HTR-8/SVneo (cell line): Measurements from ENCODE around the gene TMEM88.
"Not testable (repeated sequence)": the region's sequence is repeated elsewhere in the genome, so short reads cannot be mapped to it uniquely, and the experiment has no call there.

Source experiments
- DNase-seq: peaks from one replicate; pipeline ENCODE4 v3.0.0; 2011; ENCODE audit warnings: low spot score, mixed read lengths; ENCODE audit not compliant: insufficient read length
- FAIRE-seq: peaks from 2 replicates; lab custom pipeline; 2011; peaks lifted over from hg19 to GRCh38; lab: Jason Lieb, UNC

The TMEM88 gene

DNA sequence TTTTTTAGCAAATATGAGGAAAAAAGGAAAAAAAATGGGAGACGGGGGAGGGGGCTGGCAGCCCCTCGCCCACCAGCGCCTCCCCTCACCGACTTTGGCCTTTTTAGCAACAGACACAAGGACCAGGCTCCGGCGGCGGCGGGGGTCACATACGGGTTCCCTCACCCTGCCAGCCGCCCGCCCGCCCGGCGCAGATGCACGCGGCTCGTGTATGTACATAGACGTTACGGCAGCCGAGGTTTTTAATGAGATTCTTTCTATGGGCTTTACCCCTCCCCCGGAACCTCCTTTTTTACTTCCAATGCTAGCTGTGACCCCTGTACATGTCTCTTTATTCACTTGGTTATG lies 1.2 kb upstream of the TMEM88 start:
- no peak for DNase-seq
- no peak for FAIRE-seq

DNA sequence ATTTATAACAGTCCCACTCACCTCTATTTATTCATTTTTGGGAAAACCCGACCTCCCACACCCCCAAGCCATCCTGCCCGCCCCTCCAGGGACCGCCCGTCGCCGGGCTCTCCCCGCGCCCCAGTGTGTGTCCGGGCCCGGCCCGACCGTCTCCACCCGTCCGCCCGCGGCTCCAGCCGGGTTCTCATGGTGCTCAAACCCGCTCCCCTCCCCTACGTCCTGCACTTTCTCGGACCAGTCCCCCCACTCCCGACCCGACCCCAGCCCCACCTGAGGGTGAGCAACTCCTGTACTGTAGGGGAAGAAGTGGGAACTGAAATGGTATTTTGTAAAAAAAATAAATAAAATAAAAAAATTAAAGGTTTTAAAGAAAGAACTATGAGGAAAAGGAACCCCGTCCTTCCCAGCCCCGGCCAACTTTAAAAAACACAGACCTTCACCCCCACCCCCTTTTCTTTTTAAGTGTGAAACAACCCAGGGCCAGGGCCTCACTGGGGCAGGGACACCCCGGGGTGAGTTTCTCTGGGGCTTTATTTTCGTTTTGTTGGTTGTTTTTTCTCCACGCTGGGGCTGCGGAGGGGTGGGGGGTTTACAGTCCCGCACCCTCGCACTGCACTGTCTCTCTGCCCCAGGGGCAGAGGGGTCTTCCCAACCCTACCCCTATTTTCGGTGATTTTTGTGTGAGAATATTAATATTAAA lies 638 bp upstream of the TMEM88 start:
- no peak for DNase-seq
- FAIRE-seq: no peak

GRCh38 chr17:7855660-7856010 lies 769 bp downstream of the TMEM88 start:
- FAIRE-seq: no peak
- DNase-seq: no peak

DNA sequence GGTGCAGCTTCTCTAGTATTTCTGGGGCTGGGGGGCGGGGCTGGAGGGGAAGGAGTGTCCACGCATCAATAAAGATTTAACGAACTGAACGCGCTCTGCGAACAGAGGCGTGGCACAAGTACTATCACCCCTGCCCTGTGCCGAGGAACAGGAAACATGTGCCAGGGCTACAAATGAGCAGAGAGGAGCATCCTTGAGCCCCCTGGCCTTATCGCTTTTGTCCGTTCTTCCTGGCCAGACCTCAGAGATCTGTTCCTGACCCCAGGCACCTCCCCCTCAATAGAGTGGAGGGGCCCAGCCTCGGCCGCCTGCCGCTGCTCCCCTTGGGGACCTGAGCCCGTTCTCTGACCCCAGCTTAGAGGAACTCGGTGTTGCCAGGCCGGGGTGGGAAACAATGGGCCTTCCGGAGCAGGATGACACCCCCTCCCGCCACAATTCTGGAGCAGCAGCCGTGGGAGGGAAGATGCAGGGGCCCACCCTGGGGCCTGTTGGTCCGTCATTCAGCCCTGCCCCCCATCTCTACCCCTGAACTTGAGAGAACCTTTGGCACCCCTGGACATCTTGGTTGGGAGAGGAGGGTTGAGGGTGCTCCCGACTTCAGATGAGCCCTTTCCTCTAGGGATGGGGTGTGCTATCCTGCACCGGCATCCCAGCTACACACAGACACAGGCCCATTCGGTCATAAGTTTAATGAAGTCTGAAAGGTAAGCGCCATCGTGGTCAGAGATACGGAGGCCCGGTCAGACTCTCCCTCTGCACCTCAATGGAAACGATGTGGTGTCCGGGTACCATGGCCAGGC lies 1.3 kb downstream of the TMEM88 start:
- DNase-seq (no peak), FAIRE-seq (no peak)

- DNase-seq (peak; percentile 96), FAIRE-seq (peak; percentile 95)
Measured at GRCh38 chr17:7856811-7857712, 2.2 kb downstream of the TMEM88 start, which contains the start of gene NAA38. Gene NAA38, minus strand, starts transcription at chr17:7857559. Its CDS starts 96 bp downstream, at chr17:7857463.

GRCh38 chr17:7857713-7858521 lies 3.1 kb downstream of the TMEM88 start, which contains the start of gene CYB5D1:
Gene CYB5D1, plus strand, starts transcription at chr17:7858003. Its CDS starts 132 bp downstream, at chr17:7858135.
- DNase-seq (peak; percentile 78), FAIRE-seq (peak; percentile 85)

- FAIRE-seq (peak; percentile 13), DNase-seq (no peak)
Measured at GRCh38 chr17:7858522-7858810, 3.6 kb downstream of the TMEM88 start.

- no peak for FAIRE-seq
Measured at GRCh38 chr17:7859028-7859427, 4.2 kb downstream of the TMEM88 start.

GRCh38 chr17:7862692-7863437 lies 8.0 kb downstream of the TMEM88 start:
- DNase-seq (peak; percentile 66), FAIRE-seq (no peak)

More at GRCh38 chr17:7859028-7859427, 4.2 kb downstream of the TMEM88 start:
- DNase-seq: no peak

GRCh38 chr17:7864384-7864783 lies 9.5 kb downstream of the TMEM88 start:
- FAIRE-seq, DNase-seq: not testable (repeated sequence)

GRCh38 chr17:7864995-7865650 lies 10.3 kb downstream of the TMEM88 start:
- FAIRE-seq: no peak
- DNase-seq: no peak

- no peak for FAIRE-seq
- DNase-seq: no peak
Measured at GRCh38 chr17:7867881-7868329, 13.0 kb downstream of the TMEM88 start.

DNA sequence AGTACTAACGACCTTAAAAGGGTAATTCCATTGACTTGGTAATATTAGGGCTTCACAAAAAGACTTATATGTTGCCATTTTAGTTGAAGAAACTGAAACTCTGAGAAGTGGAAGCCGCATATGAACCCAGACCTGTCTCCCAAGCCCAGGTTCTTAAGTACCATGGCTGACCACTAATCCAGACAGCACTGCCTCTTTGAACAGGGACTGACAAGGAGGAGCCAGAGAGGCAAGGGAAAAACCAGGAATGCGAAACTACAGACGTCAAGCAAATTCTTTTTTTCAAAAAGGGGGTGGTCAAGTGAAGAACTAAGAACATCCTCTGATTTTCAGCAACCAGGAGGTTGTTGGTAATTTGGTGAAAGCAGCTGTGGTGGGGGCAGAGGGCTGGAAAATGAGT lies 18.2 kb downstream of the TMEM88 start:
- FAIRE-seq: no peak
- no peak for DNase-seq

DNA sequence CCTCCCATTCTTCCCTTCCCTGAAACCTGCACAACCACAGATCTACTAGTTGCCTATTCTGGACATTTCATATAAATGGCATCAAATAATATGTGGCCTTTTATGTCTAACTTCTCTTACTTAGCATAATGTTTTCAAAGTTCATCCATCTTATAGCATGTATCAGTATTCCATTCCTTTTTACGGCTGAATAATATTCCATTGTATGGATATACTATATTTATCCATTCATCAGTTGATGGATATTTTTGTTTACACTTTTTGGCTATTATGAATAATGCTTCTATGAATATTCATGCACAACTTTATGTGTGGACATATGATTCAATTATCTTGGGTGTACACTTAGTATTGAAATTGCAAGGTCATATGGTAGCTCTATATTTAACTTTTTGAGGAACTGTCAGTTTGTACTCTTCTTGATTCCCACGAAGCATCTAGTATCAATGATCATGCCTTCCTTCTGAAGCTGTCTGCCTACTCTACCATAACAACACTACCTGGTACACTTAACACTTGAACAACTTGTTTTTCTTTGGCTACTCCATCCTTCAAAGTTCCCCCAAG lies 21.0 kb downstream of the TMEM88 start:
- DNase-seq (no peak), FAIRE-seq (no peak)

- FAIRE-seq: no peak
- DNase-seq: no peak
Measured at GRCh38 chr17:7878234-7878633, 23.4 kb downstream of the TMEM88 start.

- FAIRE-seq: no peak
- no peak for DNase-seq
Measured at GRCh38 chr17:7880076-7880868, 25.4 kb downstream of the TMEM88 start.

DNA sequence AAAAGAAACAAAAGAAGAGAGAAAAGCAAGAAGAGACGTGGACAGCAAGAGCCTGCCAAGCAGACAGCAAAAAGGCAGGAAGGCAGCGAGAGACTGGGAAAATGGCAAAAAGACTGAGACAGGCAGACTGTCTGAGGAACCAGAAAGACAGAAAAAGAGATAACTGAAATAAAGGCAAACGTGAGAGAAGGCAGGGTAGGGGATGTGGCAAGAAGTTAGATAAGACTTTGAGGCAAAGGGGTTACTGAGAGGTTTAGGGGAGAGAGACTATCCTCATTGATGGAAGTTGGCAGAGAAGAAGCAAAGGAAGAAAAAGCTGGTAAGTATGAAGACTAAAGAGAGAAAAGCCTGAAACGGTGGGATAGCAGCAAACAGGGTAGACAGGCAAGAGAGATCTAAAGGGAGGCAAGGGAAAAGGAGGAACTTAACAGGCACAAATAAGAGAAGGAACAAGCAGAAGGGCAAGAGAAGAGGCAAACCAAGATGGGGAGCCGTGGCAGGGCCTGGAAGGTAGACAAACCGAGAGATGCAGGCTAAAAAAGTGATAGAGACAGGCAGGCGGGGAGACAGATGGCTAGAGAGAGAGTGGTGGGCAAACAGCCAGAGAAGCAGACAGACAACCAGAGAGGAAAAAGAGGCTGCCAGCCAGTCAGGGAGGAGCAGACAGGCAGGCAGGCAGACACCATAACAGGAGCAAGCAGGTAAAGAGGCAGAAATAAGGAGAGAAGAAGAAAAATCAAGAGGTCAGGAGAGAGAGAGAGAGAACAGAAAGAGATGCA lies 26.6 kb downstream of the TMEM88 start:
- FAIRE-seq: no peak
- DNase-seq: no peak
